HepG2 (cell line): ENCODE results near the gene TPPP2. TPM values are rescaled to one million over a fixed set of nuclear protein-coding genes. Genes with fewer than 3 reads are reported as not detected.
A peak's percentile ranks its signal among the peaks of the same experiment; 100 is the strongest.

ENCODE experiments used
- AKAP8 ChIP-seq: sonication (generic); formaldehyde crosslinking; IDR thresholded peaks from 2 replicates; pipeline ENCODE4 v1.5.1; 2020; ENCODE audit warnings: mild to moderate bottlenecking, missing genetic modification reagents
- ARNT2 ChIP-seq: sonication (generic); formaldehyde crosslinking; IDR thresholded peaks from 2 replicates; pipeline ENCODE4 v1.8.0; 2022; ENCODE audit warnings: mild to moderate bottlenecking, low read depth, missing genetic modification reagents, moderate library complexity
- ATF7 ChIP-seq, 2 experiments: fragments of 450-650 bp in 1 of 2; sonication (generic) in 1 of 2; formaldehyde crosslinking in 1 of 2; IDR thresholded peaks; 2 replicates each; pipeline versions ENCODE4 v1.4.0 to v1.6.1; 2016 to 2020; ENCODE audit warnings: antibody characterized with exemption in 1 of 2, mild to moderate bottlenecking in 1 of 2, missing genetic modification reagents in 1 of 2
- CENPT ChIP-seq: sonication (generic); formaldehyde crosslinking; IDR thresholded peaks from 2 replicates; pipeline ENCODE4 v1.8.0; 2022; ENCODE audit warnings: low read depth, mild to moderate bottlenecking, moderate library complexity, missing genetic modification reagents
- MXD3 ChIP-seq: IDR thresholded peaks from 2 replicates; pipeline ENCODE4 v1.6.1; 2016; ENCODE audit warnings: mild to moderate bottlenecking, missing biosample characterization, missing genetic modification reagents
- REPIN1 ChIP-seq: sonication (generic); formaldehyde crosslinking; IDR thresholded peaks from 2 replicates; pipeline ENCODE4 v1.8.0; 2022; ENCODE audit warnings: missing genetic modification reagents, low read depth, mild to moderate bottlenecking, borderline replicate concordance
- THAP9 ChIP-seq: sonication (generic); formaldehyde crosslinking; IDR thresholded peaks from 2 replicates; pipeline ENCODE4; 2020; ENCODE audit warnings: missing genetic modification reagents, mild to moderate bottlenecking, borderline replicate concordance
- TRAFD1 ChIP-seq: sonication (generic); formaldehyde crosslinking; IDR thresholded peaks from 2 replicates; pipeline ENCODE4 v1.5.1; 2020; ENCODE audit warnings: missing genetic modification reagents, mild to moderate bottlenecking, borderline replicate concordance
- ZBTB33 ChIP-seq: sonication (generic); formaldehyde crosslinking; IDR thresholded peaks from 2 replicates; pipeline ENCODE4 v1.4.0; 2020; ENCODE audit warnings: missing genetic modification reagents
- ZBTB37 ChIP-seq: sonication (generic); formaldehyde crosslinking; IDR thresholded peaks from 2 replicates; pipeline ENCODE4 v1.4.0; 2020; ENCODE audit warnings: mild to moderate bottlenecking, missing genetic modification reagents
- ZC3H4 ChIP-seq: sonication (generic); formaldehyde crosslinking; IDR thresholded peaks from 2 replicates; pipeline ENCODE4 v1.4.0; 2020; ENCODE audit warnings: missing genetic modification reagents, borderline replicate concordance
- ZNF567 ChIP-seq: sonication (generic); formaldehyde crosslinking; IDR thresholded peaks from 2 replicates; pipeline ENCODE4 v1.8.1; 2023; ENCODE audit warnings: mild to moderate bottlenecking, missing genetic modification reagents, borderline replicate concordance
- ZNF605 ChIP-seq: sonication (generic); formaldehyde crosslinking; IDR thresholded peaks from 2 replicates; pipeline ENCODE4 v1.8.0; 2022; ENCODE audit warnings: mild to moderate bottlenecking, missing genetic modification reagents
- ZNF607 ChIP-seq: sonication (generic); formaldehyde crosslinking; IDR thresholded peaks from 2 replicates; pipeline ENCODE4 v1.5.1; 2020; ENCODE audit warnings: missing genetic modification reagents, mild to moderate bottlenecking, borderline replicate concordance
- ZNF703 ChIP-seq: sonication (generic); formaldehyde crosslinking; IDR thresholded peaks from 2 replicates; pipeline ENCODE4 v1.5.1; 2020; ENCODE audit warnings: missing genetic modification reagents, mild to moderate bottlenecking, moderate library complexity, borderline replicate concordance
- ZNF709 ChIP-seq: sonication (generic); formaldehyde crosslinking; IDR thresholded peaks from 2 replicates; pipeline ENCODE4 v1.5.0; 2020; ENCODE audit warnings: mild to moderate bottlenecking, missing genetic modification reagents
- ZNF780A ChIP-seq: sonication (generic); formaldehyde crosslinking; IDR thresholded peaks from 2 replicates; pipeline ENCODE4 v1.8.0; 2022; ENCODE audit warnings: mild to moderate bottlenecking, missing genetic modification reagents, moderate library complexity
- ZNF83 ChIP-seq: sonication (generic); formaldehyde crosslinking; IDR thresholded peaks from 2 replicates; pipeline ENCODE4 v1.4.0; 2020; ENCODE audit warnings: missing genetic modification reagents, mild to moderate bottlenecking, borderline replicate concordance
- polyA plus RNA-seq, 8 experiments: library from polyadenylated mRNA; depleted of rRNA in 3 of 8; stranded (reverse) in 7 of 8; unstranded in 1 of 8; fragments of >200 nt; fragmentation: Illumina TruSeq in 4 of 8; extraction: Trizol in 4 of 8; gene quantifications; 2 replicates each; pipeline versions ENCODE4 v1.2.1 to v1.2.3, GENCODE V29; 2011 to 2016; ENCODE audit warnings: low read depth in 4 of 8, missing spikeins in 1 of 8, mixed read lengths in 1 of 8; ENCODE audit not compliant: insufficient read depth in 1 of 8
- total RNA-seq, 5 experiments: library from RNA; depleted of rRNA; stranded (reverse); fragments of >200 nt; fragmentation: Illumina TruSeq; extraction: Trizol; gene quantifications; 2 replicates each; pipeline ENCODE4 v1.2.3, GENCODE V29; 2016; ENCODE audit warnings: low read depth in 1 of 5

The TPPP2 gene
- total and polyA plus RNA-seq, 2 of the 13 experiments (the other 11 are each of a cell fraction or from before 2014, with no cell fraction given) = 0.58 to 4.2 TPM

- TF ChIP-seq ZBTB37 = no peak
- no peak for TF ChIP-seq CENPT (CRISPR knock-in tag)
- no peak for TF ChIP-seq ZNF607 (CRISPR knock-in tag)
- no peak for TF ChIP-seq ZNF780A (CRISPR knock-in tag)
- no peak for TF ChIP-seq TRAFD1
- TF ChIP-seq THAP9 (CRISPR knock-in tag) = no peak
- TF ChIP-seq MXD3 (CRISPR knock-in tag) = peak; percentile 47; the same call in 1 of the 2 replicates
- TF ChIP-seq ATF7 (IDR thresholded peaks at IDR 0.05) = no peak
- 0 out of 2 replicates have a peak, but pooled peaks have one; percentile 47 for TF ChIP-seq ATF7 (CRISPR knock-in tag; IDR thresholded peaks at IDR 0.05)
- TF ChIP-seq ZNF703 (CRISPR knock-in tag) = no peak
- TF ChIP-seq ZNF83 = no peak
- TF ChIP-seq REPIN1 = no peak
- peak; percentile 73; the same call in 1 of the 2 replicates for TF ChIP-seq ZNF709 (CRISPR knock-in tag)
- no peak for TF ChIP-seq ARNT2 (CRISPR knock-in tag)
- TF ChIP-seq AKAP8 = 0 out of 2 replicates have a peak, but pooled peaks have one; percentile 39
- 0 out of 2 replicates have a peak, but pooled peaks have one; percentile 38 for TF ChIP-seq ZNF605 (CRISPR knock-in tag)
- TF ChIP-seq ZNF567 (CRISPR knock-in tag) = 0 out of 2 replicates have a peak, but pooled peaks have one; percentile 27
- TF ChIP-seq ZBTB33 (CRISPR knock-in tag) = no peak; the same call in 1 of the 2 replicates
- no peak for TF ChIP-seq ZC3H4 (CRISPR knock-in tag)
Measured at GRCh38 chr14:21068521-21069387, 38.7 kb downstream of the TPPP2 start (continued).
